ENCODE measurements around the gene INTS11. TPM values are rescaled to one million over a fixed set of nuclear protein-coding genes. Genes with fewer than 3 reads are reported as not detected.

The INTS11 gene
- total RNA-seq, 1 experiment from 2014 or later = 139 TPM

GRCh38 chr1:1275836-1276235 lies 48.6 kb downstream of the INTS11 start:
- Histone ChIP-seq H2BK12ac (ENCODE audit: insufficient read length, low read depth, low read length) (no peak overlapping the region), H4K8ac (replicated peaks; ENCODE audit: insufficient read length, low read depth, low read length) (no peak overlapping the region), H3K27ac (ENCODE audit: insufficient read length, low read depth, low read length) (no peak overlapping the region), H4K91ac (ENCODE audit: insufficient read length, low read depth, low read length) (no peak overlapping the region), H2BK20ac (ENCODE audit: low read depth, low read length, poor library complexity, severe bottlenecking) (no peak overlapping the region), H2AK5ac (ENCODE audit: insufficient read length, low read length) (no peak overlapping the region), H2BK15ac (ENCODE audit: low read depth, low read length) (no peak overlapping the region), H3K9ac (ENCODE audit: extremely low read depth, insufficient read length, low read length) (no peak overlapping the region), H3K27me3 (ENCODE audit: insufficient read depth, low read length) (no peaks in the 10 kb centered on the region), H3K4me2 (ENCODE audit: insufficient read depth, insufficient read length, low read length) (no peak overlapping the region), H3K4me1 (ENCODE audit: insufficient read depth, low read length) (peaks cover 5% of the 10 kb centered on the region; the same call in 1 of the 2 replicates), H3K23me2 (ENCODE audit: insufficient read length, low read depth, low read length, poor library complexity, severe bottlenecking) (peaks cover 14% of the 10 kb centered on the region), H3K56ac (ENCODE audit: insufficient read length, low read depth, low read length) (no peak overlapping the region), H3K18ac (ENCODE audit: insufficient read length, low read depth, low read length) (no peak overlapping the region), H4K5ac (ENCODE audit: insufficient read length, low read depth, low read length) (no peak overlapping the region), H3K23ac (ENCODE audit: insufficient read length, low read depth, low read length) (no peak overlapping the region), H2AFZ (ENCODE audit: low read length) (no peak overlapping the region), H3K79me1 (ENCODE audit: insufficient read depth, low read depth, low read length, poor library complexity, severe bottlenecking) (peaks cover 15% of the 10 kb centered on the region), H3K4ac (ENCODE audit: low read depth, low read length) (no peak overlapping the region; the same call in 1 of the 2 replicates), H3K79me2 (ENCODE audit: insufficient read depth, low read length) (peaks cover 19% of the 10 kb centered on the region; the same call in 1 of the 2 replicates), H3K14ac (ENCODE audit: insufficient read depth, low read length) (no peak overlapping the region), H2BK120ac (ENCODE audit: low read depth, low read length, poor library complexity, severe bottlenecking) (no peak overlapping the region), H4K20me1 (ENCODE audit: control insufficient read depth, insufficient read depth, insufficient read length) (peaks cover 2% of the 10 kb centered on the region), H3K9me3 (ENCODE audit: control insufficient read depth, low read depth, low read length) (no peaks in the 10 kb centered on the region), H2BK5ac (ENCODE audit: insufficient read length, low read length) (no peak overlapping the region), H3T11ph (ENCODE audit: low read length) (no peak overlapping the region)
- peaks cover 6% of the 10 kb centered on the region; the same call in 1 of the 2 replicates for H3K27me3 Mint-ChIP-seq (ENCODE audit: low read depth)
- no peak for TF ChIP-seq CTCF (conservative IDR thresholded peaks at IDR 0.05)
- no peaks in the 10 kb centered on the region; a peak in 1 of 5 replicates for H3K9me3 Mint-ChIP-seq
- peak overlapping the region in 1 of 2 experiments; percentile 25; a peak in 2 of 5 replicates for H3K4me3 Mint-ChIP-seq
- H3K4me1 Mint-ChIP-seq = peaks cover 21 to 23% of the 10 kb centered on the region in 2 experiments
- WGBS (ENCODE audit: extremely low coverage, insufficient read length, low lambda C conversion rate) = no CpG with 5 or more reads among the region's 9 CpGs
- H3K36me3 Mint-ChIP-seq (ENCODE audit: insufficient read depth in 1 of 3, low read depth in 3 of 3) = peaks cover 7 to 16% (median 15%) of the 10 kb centered on the region in 3 experiments; a peak in 6 of 7 replicates
- H3K27ac Mint-ChIP-seq = no peak overlapping the region
- DNase-seq = no peak
